HEK293T (cell line): Measurements from ENCODE around the gene ERCC1.

Experiments used
- FOXM1 ChIP-seq: fragments of 450-650 bp; IDR thresholded peaks from 2 replicates; pipeline ENCODE4 v1.6.1; 2017; ENCODE audit warnings: mild to moderate bottlenecking, borderline replicate concordance
- ZNF384 ChIP-seq: fragments of 450-650 bp; IDR thresholded peaks from 2 replicates; pipeline ENCODE4 v1.6.1; 2016

DNA sequence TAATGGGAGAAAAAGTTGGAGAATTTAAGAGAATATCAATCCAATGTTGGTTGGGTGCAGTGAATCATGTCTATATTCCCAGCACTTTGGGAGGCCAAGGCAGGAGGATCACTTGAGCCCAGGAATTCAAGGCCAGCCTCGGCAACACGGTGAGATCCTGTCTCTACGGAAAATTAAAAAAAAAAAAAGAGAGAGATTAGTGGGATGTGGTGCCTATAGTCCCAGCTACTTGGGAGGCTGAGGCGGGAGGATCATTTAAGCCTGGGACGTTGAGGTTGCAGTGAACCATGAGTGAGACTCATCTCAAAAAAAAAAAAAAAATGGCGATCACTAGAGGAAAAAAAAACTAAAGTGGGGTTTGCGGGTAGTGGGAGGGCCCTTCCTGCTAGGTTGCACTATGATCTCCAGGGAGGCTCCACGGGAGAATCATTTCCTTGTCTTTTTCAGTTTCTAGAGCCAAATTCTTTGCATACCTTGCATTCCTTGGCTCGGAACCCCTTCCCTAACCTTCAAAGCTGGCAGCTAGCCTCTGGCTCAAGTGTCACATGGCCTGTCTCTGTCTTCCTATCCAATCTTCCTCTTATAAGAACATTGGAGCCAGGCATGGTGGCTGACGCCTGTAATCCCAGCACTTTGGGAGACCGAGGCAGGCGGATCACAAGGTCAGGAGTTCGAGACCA is 47.5 kb downstream of the ERCC1 start:
- TF ChIP-seq FOXM1 (no peak), ZNF384 (no peak)
